Measurements from ENCODE around the gene ZDHHC5. TPM values are rescaled to one million over a fixed set of nuclear protein-coding genes. Genes with fewer than 3 reads are reported as not detected.

Gene ZDHHC5
- total and polyA plus RNA-seq, 2 of the 13 experiments (the other 11 are each of a cell fraction or from before 2014, with no cell fraction given) = 26.6 to 34.0 TPM

GRCh38 chr11:57711414-57712255, 43.7 kb downstream of the ZDHHC5 start, which contains the start of gene MED19 (continued):
- TF ChIP-seq TFDP1 (CRISPR knock-in tag; IDR thresholded peaks at IDR 0.05; ENCODE audit: borderline replicate concordance) = peak; percentile 6; the same call in 1 of the 2 replicates
- TF ChIP-seq EEA1 (CRISPR knock-in tag; IDR thresholded peaks at IDR 0.05; ENCODE audit: borderline replicate concordance) = peak; percentile 49; the same call in 1 of the 2 replicates
- peak; percentile 36; the same call in 1 of the 2 replicates for TF ChIP-seq ZNF451 (CRISPR knock-in tag; IDR thresholded peaks at IDR 0.05)
- TF ChIP-seq DR1 (CRISPR knock-in tag; IDR thresholded peaks at IDR 0.05) = peak; percentile 50
- TF ChIP-seq ZNF580 (CRISPR knock-in tag; IDR thresholded peaks at IDR 0.05; ENCODE audit: borderline replicate concordance, low read depth) = 0 out of 2 replicates have a peak, but pooled peaks have one; percentile 31
- no peak for TF ChIP-seq ZNF83 (CRISPR knock-in tag; IDR thresholded peaks at IDR 0.05; ENCODE audit: borderline replicate concordance)
- TF ChIP-seq ZFP36L1 (CRISPR knock-in tag; IDR thresholded peaks at IDR 0.05) = no peak
- TF ChIP-seq SP1 (IDR thresholded peaks at IDR 0.05) = no peak
- TF ChIP-seq SP1 (CRISPR knock-in tag; IDR thresholded peaks at IDR 0.05) = peak; percentile 34; the same call in 1 of the 2 replicates
- TF ChIP-seq YEATS4 (CRISPR knock-in tag; IDR thresholded peaks at IDR 0.05; ENCODE audit: borderline replicate concordance) = no peak
- no peak for TF ChIP-seq SIX4 (CRISPR knock-in tag; IDR thresholded peaks at IDR 0.05)
- TF ChIP-seq HES4 (CRISPR knock-in tag; IDR thresholded peaks at IDR 0.05; ENCODE audit: borderline replicate concordance) = no peak
- TF ChIP-seq, protein P1, sequence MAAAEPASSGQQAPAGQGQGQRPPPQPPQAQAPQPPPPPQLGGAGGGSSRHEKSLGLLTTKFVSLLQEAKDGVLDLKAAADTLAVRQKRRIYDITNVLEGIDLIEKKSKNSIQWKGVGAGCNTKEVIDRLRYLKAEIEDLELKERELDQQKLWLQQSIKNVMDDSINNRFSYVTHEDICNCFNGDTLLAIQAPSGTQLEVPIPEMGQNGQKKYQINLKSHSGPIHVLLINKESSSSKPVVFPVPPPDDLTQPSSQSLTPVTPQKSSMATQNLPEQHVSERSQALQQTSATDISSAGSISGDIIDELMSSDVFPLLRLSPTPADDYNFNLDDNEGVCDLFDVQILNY (CRISPR knock-in tag; conservative IDR thresholded peaks at IDR 0.05) = peak; percentile 34; the same call in 1 of the 2 replicates
- TF ChIP-seq ONECUT2 (CRISPR knock-in tag; IDR thresholded peaks at IDR 0.05) = no peak
- peak; percentile 48; the same call in 1 of the 2 replicates for TF ChIP-seq TBX3 (IDR thresholded peaks at IDR 0.05; ENCODE audit: borderline replicate concordance)
- TF ChIP-seq RFX1 (IDR thresholded peaks at IDR 0.05) = peak; percentile 87
- peak; percentile 32; the same call in 1 of the 2 replicates for TF ChIP-seq RAD21 (CRISPR knock-in tag; IDR thresholded peaks at IDR 0.05)
- peak; percentile 11 for TF ChIP-seq ZNF883 (CRISPR knock-in tag; IDR thresholded peaks at IDR 0.05; ENCODE audit: not compliant biosample characterization)
- peak; percentile 56 for TF ChIP-seq HNRNPLL (IDR thresholded peaks at IDR 0.05; ENCODE audit: low read depth, low read length, poor library complexity, severe bottlenecking)
- TF ChIP-seq ZNF317 (CRISPR knock-in tag; IDR thresholded peaks at IDR 0.05) = 0 out of 2 replicates have a peak, but pooled peaks have one; percentile 19
- TF ChIP-seq THRA (CRISPR knock-in tag; IDR thresholded peaks at IDR 0.05; ENCODE audit: borderline replicate concordance) = 0 out of 2 replicates have a peak, but pooled peaks have one; percentile 38
- peak; percentile 68; the same call in 1 of the 2 replicates for TF ChIP-seq TFAP4 (IDR thresholded peaks at IDR 0.05; ENCODE audit: borderline replicate concordance, low read depth)
- TF ChIP-seq, protein P2, sequence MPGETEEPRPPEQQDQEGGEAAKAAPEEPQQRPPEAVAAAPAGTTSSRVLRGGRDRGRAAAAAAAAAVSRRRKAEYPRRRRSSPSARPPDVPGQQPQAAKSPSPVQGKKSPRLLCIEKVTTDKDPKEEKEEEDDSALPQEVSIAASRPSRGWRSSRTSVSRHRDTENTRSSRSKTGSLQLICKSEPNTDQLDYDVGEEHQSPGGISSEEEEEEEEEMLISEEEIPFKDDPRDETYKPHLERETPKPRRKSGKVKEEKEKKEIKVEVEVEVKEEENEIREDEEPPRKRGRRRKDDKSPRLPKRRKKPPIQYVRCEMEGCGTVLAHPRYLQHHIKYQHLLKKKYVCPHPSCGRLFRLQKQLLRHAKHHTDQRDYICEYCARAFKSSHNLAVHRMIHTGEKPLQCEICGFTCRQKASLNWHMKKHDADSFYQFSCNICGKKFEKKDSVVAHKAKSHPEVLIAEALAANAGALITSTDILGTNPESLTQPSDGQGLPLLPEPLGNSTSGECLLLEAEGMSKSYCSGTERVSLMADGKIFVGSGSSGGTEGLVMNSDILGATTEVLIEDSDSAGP (CRISPR knock-in tag; IDR thresholded peaks at IDR 0.05; ENCODE audit: borderline replicate concordance) = peak; percentile 63; the same call in 1 of the 2 replicates
